Cardiac septum (tissue), 1 donor: ENCODE results near the gene CHST9. TPM values are rescaled to one million over a fixed set of nuclear protein-coding genes. Genes with fewer than 3 reads are reported as not detected.

Experiments used
- DNase-seq: peaks from one replicate; pipeline ENCODE4 v3.0.0-alpha.2; 2020; ENCODE audit warnings: low spot score
- intact Hi-C: fragments of 100-400 bp; cut with DNase I; formaldehyde crosslinking; loops from one replicate; pipeline ENCODE4 v1.14.0; 2022
- total RNA-seq: library from RNA; stranded (reverse); fragmentation: NEBNext Ultra II Directional; extraction: Animal tissue kit (Norgen Biotek cat#: 25700); gene quantifications from one replicate; pipeline ENCODE4 v1.2.1, GENCODE V29; 2021
- donor health status: DM: no; HTN: no; CAD: no.

CHST9 gene
- total RNA-seq, 1 donor from 2014 or later = not detected

DNA sequence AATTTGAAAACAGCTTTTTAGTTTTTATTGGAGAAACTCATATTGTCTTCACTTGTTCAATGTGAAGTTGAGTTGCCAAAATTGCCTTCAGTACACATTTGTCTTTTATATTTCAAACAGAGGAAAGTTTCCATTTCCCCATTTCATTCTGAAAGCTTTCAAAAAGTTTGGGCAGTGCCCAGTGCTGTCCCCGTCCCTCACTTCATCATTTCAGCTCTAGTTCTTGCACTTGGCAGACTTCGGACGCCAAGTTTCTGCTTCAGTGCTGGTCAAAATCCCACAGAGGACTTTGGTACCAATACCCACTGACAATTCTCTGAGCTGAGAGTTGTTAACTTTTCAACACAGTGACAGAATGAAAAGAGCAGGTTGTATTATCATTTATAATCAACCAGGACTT lies 276.2 kb downstream of the CHST9 start:
- DNase-seq = no peak
- intact Hi-C loops = no loop called here

DNA sequence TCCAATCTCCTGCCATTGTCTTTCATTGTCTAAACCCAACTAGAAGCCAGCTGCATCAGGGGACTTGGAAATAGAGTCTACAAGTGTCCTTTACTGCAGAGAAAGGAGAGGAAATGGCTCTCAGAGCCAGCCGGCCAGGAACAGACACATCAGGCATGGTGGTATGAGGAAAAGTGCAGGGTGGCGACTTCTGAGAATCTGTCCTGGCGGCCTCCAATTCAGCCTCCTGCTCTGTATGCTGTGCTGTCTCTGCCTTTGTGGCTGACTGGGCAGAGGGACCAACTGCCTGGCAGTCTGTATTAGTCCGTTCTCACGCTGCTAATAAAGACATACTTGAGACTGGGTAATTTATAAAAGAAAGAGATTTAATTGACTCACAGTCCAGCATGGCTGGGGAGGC lies 282.8 kb downstream of the CHST9 start:
- intact Hi-C loops = no loop called here
- DNase-seq = no peak

DNA sequence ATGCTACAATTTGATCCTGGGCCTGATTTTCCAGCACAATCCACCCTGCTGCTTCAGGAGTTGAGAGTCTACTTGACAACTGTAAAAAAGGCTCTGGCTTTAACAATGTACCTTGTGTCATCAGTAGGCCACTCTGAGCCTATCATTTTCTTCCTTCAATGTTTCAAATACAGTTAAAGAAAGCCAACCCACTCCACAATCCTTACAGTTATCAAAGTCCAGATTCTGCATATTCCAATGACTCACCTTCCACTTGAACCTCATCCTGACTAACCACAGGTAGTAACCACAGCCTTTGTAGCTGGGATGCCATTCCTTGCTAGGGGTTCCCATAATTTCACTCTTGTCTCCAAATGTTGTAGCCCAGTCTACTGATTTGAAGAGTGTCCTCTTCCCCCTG lies 284.1 kb downstream of the CHST9 start:
- intact Hi-C loops = no loop called here
- no peak for DNase-seq

DNA sequence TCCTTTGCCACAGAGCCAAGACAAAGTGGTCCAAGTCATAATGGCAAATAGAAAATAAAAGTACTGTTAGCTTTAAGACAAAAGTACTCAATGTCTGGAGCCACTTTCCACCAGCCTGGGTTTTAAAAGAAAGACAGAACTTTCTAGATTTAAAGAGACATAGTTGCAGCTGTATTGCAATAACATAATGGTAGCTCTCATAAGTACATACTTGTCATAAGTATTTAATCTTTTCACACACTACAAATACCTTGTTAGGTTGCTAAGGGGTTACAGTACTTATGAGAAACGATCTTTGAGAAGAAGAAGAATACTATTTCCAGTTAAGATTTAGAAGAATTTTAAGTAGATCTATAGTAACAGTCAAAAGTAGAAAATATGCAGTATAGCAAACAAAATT lies 290.7 kb downstream of the CHST9 start:
- intact Hi-C loops = no loop called here
- no peak for DNase-seq

DNA sequence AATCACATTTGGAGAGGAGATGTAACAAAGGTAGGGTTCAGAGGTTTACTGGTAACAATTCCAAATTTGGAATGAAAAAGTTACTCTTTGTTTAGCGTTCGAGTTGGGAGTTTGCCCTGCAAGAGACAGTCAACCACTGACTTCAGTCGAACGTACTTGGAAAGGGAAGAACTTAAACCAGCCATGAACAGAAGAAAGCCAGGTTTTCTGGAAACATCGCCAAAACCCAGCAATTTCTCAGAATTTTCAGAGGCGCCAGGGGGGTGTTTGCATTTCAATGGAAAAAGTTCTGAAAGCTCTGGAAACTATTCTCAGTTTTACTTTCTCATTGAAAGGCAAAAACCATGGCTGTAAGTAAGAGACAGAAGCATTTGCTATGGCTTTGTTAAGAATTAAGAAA lies 291.1 kb downstream of the CHST9 start:
- no peak for DNase-seq
- intact Hi-C loops = no loop called here

DNA sequence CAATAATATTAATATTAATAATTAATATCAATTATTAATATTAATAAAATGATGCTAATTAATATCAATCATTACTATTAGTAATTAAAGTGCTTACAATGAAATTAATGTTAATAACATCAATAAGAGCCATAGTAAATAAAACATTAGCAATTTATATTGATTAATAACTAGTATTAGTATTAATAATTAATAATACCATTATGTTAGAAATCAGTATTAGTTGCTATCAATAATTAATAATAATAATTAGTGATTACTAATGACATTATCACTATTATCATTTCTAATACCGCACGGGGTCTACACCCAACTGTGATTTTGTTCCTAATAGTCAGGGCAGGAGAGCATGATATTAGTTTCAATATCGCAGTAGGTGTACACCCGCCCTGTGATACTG lies 296.8 kb downstream of the CHST9 start:
- DNase-seq = no peak
- intact Hi-C loops = loop anchor here (10.0 kb wide), 1 partner anchor 53 kb away; no protein-coding TSS in a partner anchor

DNA sequence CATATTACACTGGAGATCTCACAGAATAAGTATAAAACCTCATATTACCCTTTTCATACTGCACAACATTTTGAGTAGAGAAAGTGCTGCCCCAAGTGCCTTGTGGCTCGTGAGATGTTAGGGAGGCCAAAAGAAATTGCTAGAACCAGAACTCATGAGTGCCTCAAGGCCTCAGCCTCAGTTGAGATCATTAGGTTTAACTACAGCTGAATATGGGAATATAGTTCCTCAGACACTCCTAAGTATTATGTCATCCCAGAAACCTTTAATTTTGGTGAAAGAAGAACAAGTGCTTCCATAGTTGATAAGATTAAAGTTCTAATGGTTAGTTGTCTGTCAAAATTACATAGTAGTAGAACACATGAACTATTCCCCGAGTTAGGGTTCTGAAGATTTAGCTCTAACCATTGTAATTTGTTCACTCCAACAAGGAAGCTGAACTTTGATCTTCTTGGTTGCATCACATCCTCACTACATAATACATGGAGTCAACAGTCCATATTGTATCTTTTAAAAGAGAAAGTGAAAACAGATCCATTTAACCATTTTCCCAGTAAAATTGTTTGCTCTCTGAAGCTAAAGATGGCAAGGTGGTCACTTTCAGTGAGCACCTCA lies 310.0 kb downstream of the CHST9 start:
- no peak for DNase-seq

DNA sequence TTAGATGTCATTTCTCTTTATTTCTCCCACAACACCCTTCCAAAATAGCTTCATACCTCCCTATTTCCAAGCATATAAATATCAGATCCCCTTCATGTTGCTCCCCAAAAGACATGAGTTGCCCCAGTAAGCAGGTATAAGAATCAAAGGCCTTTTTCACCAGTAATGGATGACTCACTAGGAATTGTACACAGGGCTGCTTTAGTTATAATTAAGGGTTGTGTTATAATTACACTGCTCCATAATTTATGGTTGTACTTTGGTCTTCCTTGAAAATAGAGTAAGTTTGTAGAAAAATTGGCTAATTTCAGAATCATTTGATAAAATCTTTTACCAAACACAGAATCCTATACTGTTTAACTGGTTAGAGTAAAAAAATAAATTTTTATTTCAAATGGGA lies 310.8 kb downstream of the CHST9 start:
- no peak for DNase-seq

More for the DNA sequence above, 310.0 kb downstream of the CHST9 start:
- intact Hi-C loops = no loop called here

DNA sequence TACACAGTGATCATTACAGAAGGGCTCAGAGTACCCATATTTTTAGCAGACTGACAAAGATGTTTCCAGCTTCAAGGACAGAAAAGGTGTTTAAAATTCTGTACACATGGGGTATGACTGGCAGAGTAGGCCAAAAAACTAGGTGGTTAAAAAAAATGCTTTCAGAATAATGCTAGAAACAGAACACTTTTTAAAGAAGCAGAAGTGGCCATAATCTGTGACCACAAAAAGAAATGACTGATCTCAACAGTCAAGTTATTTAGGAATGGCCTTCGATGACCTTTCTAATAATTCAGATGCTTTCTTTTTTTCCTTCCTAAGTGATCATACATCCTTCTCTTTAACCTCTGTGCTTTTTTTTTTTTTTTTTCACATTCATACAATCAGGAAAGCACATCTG lies 315.5 kb downstream of the CHST9 start:
- no peak for DNase-seq
- intact Hi-C loops = no loop called here

More for the DNA sequence above, 310.8 kb downstream of the CHST9 start:
- intact Hi-C loops = no loop called here

DNA sequence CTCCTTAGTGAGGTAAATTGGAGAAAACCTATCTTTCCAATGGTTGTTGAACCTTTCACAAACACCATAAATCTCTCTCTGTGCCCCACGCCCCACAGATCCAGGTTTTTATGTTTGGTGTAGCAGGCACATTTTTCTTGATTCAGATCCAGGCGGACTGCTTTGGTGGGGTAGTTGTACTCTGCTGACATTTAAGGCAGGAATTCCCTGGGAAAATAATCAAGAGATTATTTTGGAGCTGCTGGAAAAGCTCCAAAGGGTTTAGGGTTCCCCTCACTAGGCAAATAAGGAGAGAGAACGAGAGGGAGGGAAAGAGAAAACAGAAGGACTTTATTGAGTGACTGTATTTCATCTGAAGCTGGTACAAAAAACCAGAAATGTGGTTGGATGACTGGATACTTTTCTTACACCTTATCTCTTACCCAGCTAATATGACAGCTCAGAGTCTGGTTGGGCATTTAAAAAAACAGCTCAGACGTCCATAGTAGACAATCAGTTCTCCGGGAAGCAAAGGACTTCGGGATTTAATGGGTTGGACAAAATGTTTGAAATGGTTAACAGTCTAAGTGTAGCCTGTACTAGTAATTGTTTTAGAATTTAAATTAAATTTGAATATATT lies 316.0 kb downstream of the CHST9 start:
- intact Hi-C loops = no loop called here
- DNase-seq = no peak

DNA sequence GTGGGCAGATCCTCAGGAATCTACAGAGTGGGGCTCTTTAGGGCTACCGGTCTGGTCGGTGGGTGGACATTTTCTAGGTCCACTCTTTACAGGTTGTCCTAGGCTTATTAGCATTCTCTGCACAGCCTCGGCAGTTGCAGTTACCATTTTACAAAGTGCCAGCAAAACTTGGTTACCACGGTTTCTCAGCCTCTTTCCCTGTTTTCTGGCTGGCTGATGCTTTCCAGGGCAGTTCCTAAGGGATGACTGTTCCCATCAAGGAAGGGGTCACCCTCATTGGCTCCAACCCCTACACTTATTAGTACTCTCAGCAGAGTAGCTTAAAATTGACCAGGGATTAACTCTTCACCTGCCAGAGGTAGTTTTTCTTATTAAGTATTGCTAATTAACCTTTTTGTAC lies 317.6 kb downstream of the CHST9 start:
- intact Hi-C loops = no loop called here

DNA sequence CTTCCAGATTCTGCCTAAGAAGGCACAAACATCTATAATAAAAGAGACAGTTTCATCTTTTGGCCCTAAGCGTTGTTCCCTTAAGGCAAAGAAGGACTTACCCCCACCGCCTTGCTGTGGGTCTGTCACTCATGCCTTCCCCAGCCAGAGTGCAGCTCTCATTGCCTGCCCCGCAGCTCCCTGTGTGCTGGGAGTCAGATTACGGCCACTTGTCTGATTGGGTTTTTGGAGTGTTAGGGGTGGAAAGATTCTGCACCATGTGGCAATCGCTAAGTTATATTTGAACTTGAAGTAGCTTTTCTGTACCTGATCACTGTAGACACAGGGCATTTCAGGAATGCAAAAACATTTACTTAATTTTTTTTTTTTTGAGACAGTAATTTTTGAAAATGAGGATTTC lies 319.6 kb downstream of the CHST9 start, which contains the start of gene AQP4:
Gene AQP4 (minus strand): TSS at position 151 of the 400 bp plus-strand sequence. CDS start 18 bp downstream, at position 133.
- no peak for DNase-seq
- intact Hi-C loops = no loop called here

More for the DNA sequence above, 317.6 kb downstream of the CHST9 start:
- no peak for DNase-seq

DNA sequence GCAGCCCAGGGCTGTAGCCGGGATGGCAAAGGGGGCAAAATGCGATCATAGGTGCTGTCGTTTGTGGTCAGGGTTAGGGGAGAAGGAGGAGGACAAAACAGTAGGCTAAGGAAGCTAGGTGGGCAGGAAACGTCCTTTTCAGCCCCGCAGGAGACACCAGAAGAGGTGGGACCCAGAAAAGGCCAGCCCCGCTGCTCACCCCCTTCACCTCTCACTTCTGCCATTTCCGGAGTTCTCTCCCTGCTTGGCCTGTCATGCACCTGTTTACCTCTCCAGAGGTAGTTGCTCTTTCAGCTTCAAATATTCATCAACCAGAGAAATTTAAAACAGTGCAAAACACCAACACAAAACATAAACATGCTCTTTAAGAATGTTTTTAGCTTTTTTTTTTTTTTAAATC lies 320.4 kb downstream of the CHST9 start:
- DNase-seq = no peak
- intact Hi-C loops = no loop called here

DNA sequence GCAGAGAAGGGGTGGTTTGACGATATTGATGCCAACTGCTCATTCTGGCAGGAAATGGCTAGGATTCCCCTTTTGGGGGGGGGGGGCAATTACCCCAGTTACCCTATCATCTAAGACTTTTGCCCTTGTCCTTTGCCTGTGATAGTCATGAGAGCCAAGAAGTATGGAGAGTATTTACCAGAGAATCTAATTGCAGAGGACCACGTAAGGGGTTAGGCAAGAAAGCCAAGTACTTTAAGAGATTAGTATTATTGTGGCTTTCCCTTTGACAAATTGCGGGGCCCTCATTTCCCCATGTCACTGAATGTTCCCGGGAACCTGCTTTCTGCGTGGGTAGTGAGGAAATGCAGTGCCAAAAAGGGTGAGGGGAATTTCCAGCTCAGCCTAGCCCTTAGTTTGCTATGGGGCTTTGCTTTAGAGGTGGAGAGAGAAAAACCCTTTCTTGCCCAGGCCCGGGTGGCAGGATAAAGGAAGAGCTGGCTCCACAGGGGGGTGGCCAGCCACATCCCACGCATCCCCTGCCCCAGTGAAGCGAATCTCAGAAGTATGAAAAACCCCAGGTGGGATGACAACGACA lies 321.1 kb downstream of the CHST9 start:
- intact Hi-C loops = no loop called here
- no peak for DNase-seq

DNA sequence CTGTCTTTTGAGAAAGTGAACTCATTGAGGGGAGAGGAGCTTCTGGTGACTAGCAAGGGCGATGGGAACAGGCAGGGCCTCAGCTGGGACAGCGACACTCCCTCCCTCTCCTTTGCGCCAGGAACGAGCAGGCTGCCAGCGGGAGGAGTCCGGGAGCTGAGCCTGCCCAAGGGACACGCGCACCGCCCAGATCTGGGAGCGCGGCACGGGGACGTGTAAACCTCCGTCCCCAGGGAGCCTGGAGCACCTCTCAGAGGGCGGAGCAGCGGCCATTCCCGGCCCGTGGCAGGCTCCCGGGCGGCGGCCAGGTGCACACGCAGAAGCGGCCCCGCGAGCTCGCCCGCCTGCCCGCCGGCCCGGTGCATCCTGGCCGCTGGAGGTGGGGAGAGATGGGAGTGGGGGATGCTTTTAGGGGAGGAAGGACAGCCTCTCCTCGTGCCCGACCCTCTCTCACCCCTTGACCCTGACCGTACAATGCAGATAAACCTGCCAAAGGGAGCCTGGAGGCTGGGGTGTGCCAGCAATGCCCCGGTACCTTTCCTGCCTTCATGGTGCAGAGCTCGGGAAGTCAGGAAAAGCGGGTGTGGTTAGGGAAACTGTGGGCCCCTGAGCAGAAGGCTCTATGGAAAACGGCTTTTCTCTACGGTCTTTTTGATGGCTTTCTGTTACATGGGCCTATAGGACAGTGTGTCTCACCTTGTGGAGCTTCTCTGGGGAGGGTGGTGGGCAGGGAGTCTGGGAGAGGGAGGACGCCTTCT lies 321.8 kb downstream of the CHST9 start:
- intact Hi-C loops = no loop called here
- DNase-seq = peak; percentile 77

DNA sequence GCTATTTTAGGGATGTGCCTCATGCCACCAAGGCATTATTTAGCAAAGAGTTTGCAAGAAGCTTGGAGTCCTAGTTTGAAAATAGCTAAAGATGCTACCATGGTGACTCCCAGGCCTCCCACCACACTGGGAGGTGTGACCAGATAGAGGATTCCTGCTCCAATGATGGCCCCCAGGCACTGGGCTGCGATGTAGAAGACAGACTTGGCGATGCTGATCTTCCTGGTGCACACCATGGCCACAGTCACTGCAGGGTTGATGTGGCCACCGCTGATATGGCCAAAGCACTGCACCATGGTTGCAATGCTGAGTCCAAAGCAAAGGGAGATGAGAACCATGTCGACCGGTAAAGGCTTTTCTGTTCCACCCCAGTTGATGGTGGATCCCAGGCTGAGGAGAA lies 323.0 kb downstream of the CHST9 start:
- intact Hi-C loops = no loop called here
- no peak for DNase-seq
